Ovary (tissue), 9 donors: ENCODE results near the gene XXYLT1. TPM values are rescaled to one million over a fixed set of nuclear protein-coding genes. Genes with fewer than 3 reads are reported as not detected.

Source experiments
- DNase-seq, 5 donors: peaks; one replicate each; pipeline ENCODE4 v3.0.0-alpha.2; 2019 to 2020
- H3K27ac ChIP-seq, 2 donors: fragments of 200-600 bp; one replicate each; pipeline versions ENCODE4 v1.5.1 to v1.8.0; 2019 to 2022
- H3K27me3 ChIP-seq: fragments of 200-600 bp; one replicate; pipeline ENCODE4 v1.8.0; 2022
- H3K36me3 ChIP-seq: fragments of 200-600 bp; sonication (generic); one replicate; pipeline ENCODE4 v1.5.1; 2019
- H3K4me1 ChIP-seq: one replicate; pipeline ENCODE4 v1.8.1; 2013; ENCODE audit warnings: mild to moderate bottlenecking, moderate library complexity; ENCODE audit not compliant: insufficient read depth
- H3K4me3 ChIP-seq: fragments of 200-600 bp; sonication (generic); one replicate; pipeline ENCODE4 v1.5.1; 2017
- H3K9me3 ChIP-seq, 2 donors: fragments of 200-600 bp in 1 of 2; sonication (generic) in 1 of 2; one replicate each; pipeline versions ENCODE4 v1.5.1 to v1.8.1; 2013 to 2019; ENCODE audit warnings: mild to moderate bottlenecking in 1 of 2, moderate library complexity in 1 of 2
- EP300 ChIP-seq: sonication (generic); formaldehyde crosslinking; IDR thresholded peaks from one replicate; pipeline ENCODE4 v1.6.1; 2017; ENCODE audit warnings: antibody characterized with exemption
- POLR2A ChIP-seq: fragments of 450-650 bp; IDR thresholded peaks from one replicate; pipeline ENCODE4 v1.6.1; 2017; ENCODE audit warnings: antibody characterized with exemption, mild to moderate bottlenecking, moderate library complexity
- WGBS, 3 donors: extraction: QIAGEN DNeasy Blood & Tissue Kit in 1 of 3; methylation state at CpG; one replicate each; pipeline versions ENCODE4 v1.1.5 to v1.1.7; 2013 to 2017; 5-methylcytosine and 5-hydroxymethylcytosine counted together
- intact Hi-C, 4 donors: fragments of 100-400 bp; cut with DNase I; formaldehyde crosslinking; loops; one replicate each; pipeline versions ENCODE4 v1.11.0 to v1.15.1; 2022 to 2023
- polyA plus RNA-seq, 2 donors: library from polyadenylated mRNA; stranded (reverse); fragments of 200-250 nt in 1 of 2; fragments of 350-450 nt in 1 of 2; fragmentation: Illumina TruSeq in 1 of 2; extraction: RNeasy Lipid Tissue Mini Kit (QIAGEN cat#74804) in 1 of 2; gene quantifications; one replicate each; pipeline ENCODE4 v1.2.3, GENCODE V29; 2013 to 2014
- total RNA-seq, 7 donors: library from RNA; depleted of rRNA in 2 of 7; stranded (reverse); fragments of >200 nt in 2 of 7; fragmentation: NEBNext Ultra II Directional in 3 of 7; extraction: Animal tissue kit (Norgen Biotek cat#: 25700) in 3 of 7; gene quantifications; one replicate each; pipeline versions ENCODE4 v1.1.0 to v1.2.4, GENCODE V29; 2016 to 2023
- TF ChIP-seq, protein P1 (sequence below), 3 donors: fragments of 450-650 bp in 2 of 3; fragments of 200-600 bp in 1 of 3; IDR thresholded peaks; one replicate each; pipeline versions ENCODE4 v1.5.1 to v1.8.0; 2016 to 2022; ENCODE audit warnings: antibody characterized with exemption in 3 of 3, mild to moderate bottlenecking in 1 of 3
- donor health status: DM: no; HTN: no; CAD: no; lungs with moderate emphysema.
- donor health status: DM: no; HTN: no; CAD: no.
- donor health status: Bipolar disorder and iron deficiency.
- donor health status: DM: yes; HTN: yes; CAD: no.
- donor health status: DM: no; HTN: no; CAD: no.
- donor health status: DM: yes; HTN: yes; CAD: no.

Gene XXYLT1
- total and polyA plus RNA-seq, 9 donors: 5.6 to 13.6 (median 10.2) TPM

DNA sequence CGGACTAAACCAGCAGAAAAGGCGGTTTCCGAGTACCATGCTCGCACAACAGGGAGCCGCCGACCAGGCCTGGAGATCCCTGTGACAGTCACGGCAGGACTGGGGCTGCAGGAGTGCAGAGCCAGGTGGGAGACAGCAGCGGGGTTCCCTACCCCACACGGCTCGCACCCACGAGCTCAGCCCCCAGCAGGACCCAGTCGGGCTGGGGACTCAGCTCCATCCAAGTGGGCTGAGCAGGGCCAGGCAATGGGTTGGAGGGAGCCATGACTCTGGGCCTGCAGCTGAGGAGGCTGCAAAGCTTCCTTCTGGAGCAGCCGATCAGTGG lies 15.8 kb downstream of the XXYLT1 start:
- Histone ChIP-seq H3K9me3 (no peaks in the 10 kb centered on the region), H3K27ac (no peak overlapping the region), H3K27me3 (no peaks in the 10 kb centered on the region), H3K4me3 (no peak overlapping the region), H3K36me3 (no peaks in the 10 kb centered on the region), H3K4me1 (peaks cover 7% of the 10 kb centered on the region)
- TF ChIP-seq EP300: no peak
- no peak for TF ChIP-seq POLR2A
- TF ChIP-seq, protein P1, sequence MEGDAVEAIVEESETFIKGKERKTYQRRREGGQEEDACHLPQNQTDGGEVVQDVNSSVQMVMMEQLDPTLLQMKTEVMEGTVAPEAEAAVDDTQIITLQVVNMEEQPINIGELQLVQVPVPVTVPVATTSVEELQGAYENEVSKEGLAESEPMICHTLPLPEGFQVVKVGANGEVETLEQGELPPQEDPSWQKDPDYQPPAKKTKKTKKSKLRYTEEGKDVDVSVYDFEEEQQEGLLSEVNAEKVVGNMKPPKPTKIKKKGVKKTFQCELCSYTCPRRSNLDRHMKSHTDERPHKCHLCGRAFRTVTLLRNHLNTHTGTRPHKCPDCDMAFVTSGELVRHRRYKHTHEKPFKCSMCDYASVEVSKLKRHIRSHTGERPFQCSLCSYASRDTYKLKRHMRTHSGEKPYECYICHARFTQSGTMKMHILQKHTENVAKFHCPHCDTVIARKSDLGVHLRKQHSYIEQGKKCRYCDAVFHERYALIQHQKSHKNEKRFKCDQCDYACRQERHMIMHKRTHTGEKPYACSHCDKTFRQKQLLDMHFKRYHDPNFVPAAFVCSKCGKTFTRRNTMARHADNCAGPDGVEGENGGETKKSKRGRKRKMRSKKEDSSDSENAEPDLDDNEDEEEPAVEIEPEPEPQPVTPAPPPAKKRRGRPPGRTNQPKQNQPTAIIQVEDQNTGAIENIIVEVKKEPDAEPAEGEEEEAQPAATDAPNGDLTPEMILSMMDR (IDR thresholded peaks at IDR 0.05): no peak
- peak in 1 of 5 donors; percentile 13 for DNase-seq
- 88 to 96% (median 94%) methylated on average over 13 of the region's 13 CpGs for whole genome bisulfite sequencing, 3 donors
- intact Hi-C loops: loop anchor here (5.0 to 10.0 kb wide), 6 partner anchors 100 to 770 kb away; partner anchors contain the start of genes FAM43A (in 2 of the 4) and ATP13A3 (in 1 of the 4)

DNA sequence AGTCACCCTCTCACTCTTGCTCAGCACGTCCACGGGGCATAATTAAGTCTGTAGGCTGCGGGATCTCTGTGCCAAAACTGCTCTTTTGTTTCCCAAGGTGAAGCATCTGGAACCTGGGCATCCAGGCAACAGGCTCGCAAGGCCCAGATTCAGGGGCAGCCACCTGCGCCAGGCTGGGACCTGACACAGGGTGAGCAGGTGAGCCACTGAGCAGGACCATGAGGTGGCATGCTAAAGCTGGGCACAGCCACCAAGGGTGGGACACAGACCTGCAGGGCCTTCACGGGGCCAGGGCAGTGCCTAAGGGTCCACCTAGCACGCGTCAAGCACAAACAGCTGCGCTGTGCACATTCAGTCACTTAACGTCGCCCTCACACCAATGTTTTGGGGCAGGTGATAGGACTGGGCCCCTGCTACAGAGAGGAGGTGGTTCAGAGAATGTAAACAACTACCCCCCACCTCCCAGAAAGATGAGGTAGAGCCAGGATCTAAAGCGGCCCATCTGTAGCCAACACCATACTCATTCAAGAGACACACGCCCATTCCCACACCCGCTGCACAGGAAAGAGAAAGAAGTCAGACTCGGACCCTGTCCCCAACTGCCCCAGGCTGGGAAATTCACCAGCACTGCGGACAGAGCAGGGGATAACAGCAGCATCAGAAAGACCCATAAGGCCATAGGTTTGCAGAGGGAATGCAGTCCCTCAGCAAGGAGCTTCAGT lies 16.3 kb downstream of the XXYLT1 start:
- no peaks in the 10 kb centered on the region for H3K36me3 ChIP-seq
- H3K27me3 ChIP-seq: no peaks in the 10 kb centered on the region
- H3K27ac ChIP-seq: no peak overlapping the region

DNA sequence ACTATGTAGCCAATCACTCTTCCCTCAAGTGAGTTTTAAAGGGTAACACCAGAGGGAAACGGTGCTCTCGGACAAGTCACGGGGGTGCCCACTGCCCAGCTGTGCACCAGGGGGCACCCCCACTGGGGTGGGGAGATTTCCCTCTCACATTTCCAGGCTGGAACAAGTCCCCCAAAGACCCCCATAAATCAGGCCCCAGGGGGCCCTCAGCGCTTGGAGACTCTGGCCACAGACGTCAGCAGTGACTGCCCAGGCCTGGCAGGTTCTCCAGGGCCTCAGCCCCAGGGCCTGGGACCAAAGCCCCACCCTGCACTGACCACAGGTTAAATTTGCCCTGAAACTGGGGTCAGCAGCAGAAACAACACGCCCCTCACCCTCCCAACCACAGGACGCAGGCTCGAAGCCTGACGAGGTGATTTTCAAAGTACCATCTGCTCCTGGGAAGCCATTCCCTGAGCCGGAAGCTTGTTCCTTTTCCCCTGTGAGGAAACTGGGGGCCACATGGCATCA lies 17.0 kb downstream of the XXYLT1 start:
- H3K4me3 ChIP-seq: no peak overlapping the region
- intact Hi-C loops: loop anchor here (10.0 kb wide), 5 partner anchors 99 to 769 kb away; partner anchors contain the start of gene ATP13A3 (in 1 of the 4)
- no peaks in the 10 kb centered on the region for H3K9me3 ChIP-seq
- H3K27ac ChIP-seq: no peak overlapping the region
- 93 to 96% (median 94%) methylated on average over 10 of the region's 10 CpGs for WGBS, 3 donors
- no peaks in the 10 kb centered on the region for H3K36me3 ChIP-seq
- no peaks in the 10 kb centered on the region for H3K27me3 ChIP-seq
- peaks cover 5% of the 10 kb centered on the region for H3K4me1 ChIP-seq
- DNase-seq: peak in 2 of 5 donors; percentile 17
- no peak for TF ChIP-seq EP300
- TF ChIP-seq POLR2A: no peak
- TF ChIP-seq, protein P1 (IDR thresholded peaks at IDR 0.05): no peak

More for the DNA sequence above, 16.3 kb downstream of the XXYLT1 start:
- Histone ChIP-seq H3K4me1 (peaks cover 7% of the 10 kb centered on the region), H3K4me3 (no peak overlapping the region), H3K9me3 (no peaks in the 10 kb centered on the region)
- intact Hi-C loops: loop anchor here (5.0 to 10.0 kb wide), 6 partner anchors 100 to 770 kb away; partner anchors contain the start of genes FAM43A (in 2 of the 4) and ATP13A3 (in 1 of the 4)
- WGBS, 3 donors: 92 to 96% (median 95%) methylated on average over 16 of the region's 16 CpGs
- DNase-seq: peak in 2 of 5 donors; percentile 12 to 14
- no peak for TF ChIP-seq POLR2A
- TF ChIP-seq EP300: no peak
- TF ChIP-seq, protein P1 (IDR thresholded peaks at IDR 0.05): no peak

DNA sequence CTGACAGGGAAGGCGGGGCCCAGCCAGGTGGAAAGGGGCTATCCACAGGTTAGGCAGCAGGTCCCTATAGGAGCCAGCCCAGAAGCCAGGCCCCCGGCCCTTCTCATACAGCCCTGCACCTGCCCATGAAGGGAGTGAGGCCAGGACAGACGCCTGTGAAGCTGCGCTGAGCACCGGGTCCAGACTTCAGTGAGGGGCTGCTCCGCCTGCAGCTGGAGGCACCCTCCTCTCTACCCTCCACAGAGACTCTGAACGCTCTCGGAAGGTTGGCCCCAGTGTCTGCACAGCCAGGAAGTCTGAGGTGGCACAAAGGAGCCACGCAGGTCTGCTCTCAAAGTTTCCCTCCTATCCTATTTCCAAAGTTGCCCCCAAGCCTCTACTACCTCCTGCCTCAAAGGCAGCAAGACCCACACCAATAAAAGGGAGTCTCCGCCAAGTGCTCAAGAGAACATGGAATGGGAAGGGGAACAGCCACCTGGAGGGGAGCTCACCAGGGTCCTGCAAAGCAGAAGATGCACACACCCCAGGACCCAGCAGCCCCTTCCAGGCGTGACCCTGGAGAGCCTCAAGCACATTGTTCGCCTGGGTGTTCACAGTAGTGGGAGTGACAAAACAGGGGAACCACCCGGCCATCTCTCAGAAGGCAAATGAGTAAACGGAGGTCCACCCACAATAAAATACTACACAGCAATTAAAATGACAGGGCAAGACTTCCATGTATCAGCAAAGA lies 19.5 kb downstream of the XXYLT1 start:
- H3K9me3 ChIP-seq: no peaks in the 10 kb centered on the region
- no peak overlapping the region for H3K4me3 ChIP-seq
- H3K4me1 ChIP-seq: no peaks in the 10 kb centered on the region
- DNase-seq: peak in 3 of 5 donors; percentile 18 to 31 (median 20)
- H3K27me3 ChIP-seq: no peaks in the 10 kb centered on the region
- TF ChIP-seq EP300 (no peak), POLR2A (no peak)
- TF ChIP-seq, protein P1 (IDR thresholded peaks at IDR 0.05): no peak
- no peak overlapping the region for H3K27ac ChIP-seq
- 92 to 94% (median 93%) methylated on average over 14 of the region's 14 CpGs for WGBS, 3 donors
- intact Hi-C loops: loop anchor here (10.0 kb wide), 5 partner anchors 97 to 767 kb away; partner anchors contain the start of gene ATP13A3 (in 1 of the 4)
- no peaks in the 10 kb centered on the region for H3K36me3 ChIP-seq
